Activated CD4-positive, alpha-beta T cell treated with anti-CD3 and anti-CD28 coated beads for 24 hours (primary cell): ENCODE data around the gene RBSN.
A peak's percentile ranks its signal among the peaks of the same experiment; 100 is the strongest.
"Not testable (repeated sequence)": the region's sequence is repeated elsewhere in the genome, so short reads cannot be mapped to it uniquely, and the experiment has no call there.

Source experiments
- DNase-seq, 2 donors: peaks; one replicate each; pipeline ENCODE4 v3.0.0-alpha.2; 2020; ENCODE audit warnings: low read depth in 2 of 2

RBSN gene

DNA sequence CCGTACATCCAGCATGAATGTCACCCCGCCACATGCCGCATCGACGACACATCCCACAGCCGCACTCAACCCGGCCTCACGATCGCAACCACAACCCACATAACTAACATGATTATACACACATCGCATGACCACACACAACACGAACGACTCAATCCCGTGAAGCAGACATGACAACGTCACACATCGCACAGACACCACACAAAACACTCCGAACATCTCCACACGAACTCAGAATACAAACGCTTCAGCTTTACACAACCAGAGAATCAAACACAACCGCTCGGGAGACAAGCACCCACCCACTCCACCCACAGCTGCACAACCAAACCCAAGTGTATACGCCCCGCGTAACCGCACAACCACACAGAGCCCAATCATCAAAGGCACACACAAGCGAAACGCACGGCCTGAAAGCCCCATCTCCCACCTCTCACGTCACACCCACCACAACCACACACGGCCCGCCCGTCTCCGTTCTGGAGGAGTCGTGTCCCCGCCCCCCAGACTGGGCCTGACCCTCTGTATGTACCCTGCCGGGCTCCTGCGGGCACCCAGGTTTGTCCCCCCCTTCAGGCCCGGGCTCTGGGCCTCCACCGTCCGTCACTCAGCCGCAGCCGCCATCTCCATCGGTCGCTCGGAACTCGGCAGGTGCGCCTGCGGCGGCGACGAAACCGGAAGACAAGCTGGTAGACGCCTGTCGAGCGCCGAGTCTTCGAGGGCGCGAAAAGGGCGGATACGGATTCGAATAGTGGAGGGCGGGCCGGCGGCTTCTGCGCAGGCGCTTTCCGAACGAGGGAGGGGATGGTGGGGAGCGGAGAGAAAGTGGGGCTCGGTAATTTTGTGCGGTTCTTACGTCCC is at the start of gene RBSN:
Gene RBSN, minus strand, starts transcription at position 646 of the 861 bp plus-strand sequence. CDS start 3,028 bp downstream, outside the sequence.
- DNase-seq: peak; percentile 90

DNA sequence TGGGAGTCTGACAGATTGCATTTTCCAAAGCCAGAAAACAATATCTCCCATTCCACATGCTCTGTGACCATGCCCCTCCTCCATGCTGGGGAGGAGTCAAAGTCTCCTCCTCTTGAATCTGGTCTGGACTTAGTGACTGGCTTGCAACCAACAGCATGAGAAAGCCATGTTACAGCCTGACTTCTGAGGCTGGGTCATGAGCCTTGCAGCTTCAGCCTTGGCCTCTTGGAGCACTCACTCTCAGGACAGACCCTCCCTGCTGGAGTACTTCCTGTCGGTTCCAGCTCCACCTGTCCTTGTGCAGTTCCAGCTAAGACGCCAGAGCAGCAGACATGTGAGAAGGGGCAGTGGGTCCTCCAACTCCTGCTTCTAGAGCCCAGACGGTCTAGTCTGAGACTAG is 49.7 kb upstream of the RBSN start:
- DNase-seq: no peak

- DNase-seq: not testable (repeated sequence)
Measured at GRCh38 chr3:15136885-15137284, 37.9 kb upstream of the RBSN start.

DNA sequence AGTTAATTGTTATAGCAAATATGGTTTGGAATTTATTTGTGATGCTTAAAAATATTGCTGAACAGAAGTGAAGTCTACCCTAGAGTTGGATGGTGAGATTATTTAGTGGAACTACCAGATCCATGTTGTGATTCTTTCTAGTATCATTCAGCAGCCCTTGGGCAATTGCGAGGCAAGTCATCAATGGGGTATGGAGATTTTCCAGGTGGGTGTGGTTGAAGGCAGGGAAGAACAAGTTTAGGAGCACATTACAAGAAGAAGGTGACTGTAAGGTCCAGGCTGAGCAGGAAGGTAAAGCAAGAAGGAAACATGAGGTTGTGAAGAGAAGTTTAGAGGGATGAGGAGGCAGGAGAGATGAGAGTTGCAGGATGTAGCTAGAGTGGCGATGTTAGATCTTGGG is 36.0 kb upstream of the RBSN start:
- DNase-seq: not testable (repeated sequence)

GRCh38 chr3:15128403-15128802 is 29.5 kb upstream of the RBSN start:
- not testable (repeated sequence) for DNase-seq

DNA sequence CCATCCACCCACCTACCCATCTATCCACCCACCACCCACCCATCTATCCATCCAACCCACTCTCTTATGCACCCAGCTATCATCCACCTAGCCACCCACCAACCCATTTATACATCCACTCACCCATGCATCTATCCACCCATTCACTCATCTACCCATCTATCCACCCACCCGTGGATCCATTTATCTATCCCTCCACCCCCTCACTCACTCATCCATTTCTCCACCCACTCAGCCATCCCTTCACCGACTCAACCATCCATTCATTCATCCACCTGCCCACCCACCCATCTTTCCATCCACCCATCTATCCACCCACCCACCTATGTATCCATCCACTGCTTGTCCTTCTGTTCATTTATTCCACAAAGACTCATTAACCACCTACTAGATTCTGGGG is 28.0 kb upstream of the RBSN start:
- DNase-seq: not testable (repeated sequence)

DNA sequence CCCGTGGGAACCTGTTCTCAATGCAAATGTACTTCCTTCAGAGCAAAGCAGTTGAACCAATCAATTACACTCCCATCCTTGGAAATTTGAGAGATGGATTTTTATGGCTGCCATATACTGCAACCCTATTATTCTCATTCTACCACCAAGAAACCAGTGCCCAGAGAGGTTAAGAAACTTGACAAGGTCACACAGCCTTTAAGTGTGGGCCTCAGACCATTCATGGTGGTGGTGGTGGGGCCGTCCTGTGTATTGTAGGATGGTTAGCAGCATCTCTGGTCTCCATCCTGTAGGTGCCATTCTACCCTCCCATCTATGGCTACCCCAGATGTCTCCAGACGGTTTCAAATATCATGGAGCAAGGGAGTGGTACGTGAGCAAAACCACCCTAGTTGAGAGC is 23.4 kb upstream of the RBSN start:
- no peak for DNase-seq

DNA sequence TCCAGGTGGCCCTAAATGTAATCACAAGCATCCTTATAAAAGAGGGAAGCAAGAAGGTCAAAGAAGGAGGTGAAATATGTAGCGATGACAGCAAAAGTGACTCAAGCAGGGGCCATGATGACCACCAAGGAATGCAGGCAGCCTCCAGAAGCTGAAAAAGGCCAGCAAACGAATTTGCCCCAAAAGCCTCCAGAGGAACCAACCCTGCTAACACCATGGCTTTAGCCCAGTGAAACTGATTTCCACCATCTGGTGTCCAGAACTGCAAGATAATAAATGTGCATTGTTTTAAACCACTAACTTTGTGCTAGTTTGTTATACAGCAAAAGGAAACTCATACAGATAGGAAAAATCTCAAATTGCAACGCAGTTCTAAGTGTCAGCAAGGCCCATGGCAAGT is 23.0 kb upstream of the RBSN start:
- no peak for DNase-seq

GRCh38 chr3:15120986-15121385 is 22.0 kb upstream of the RBSN start:
- DNase-seq: no peak

DNA sequence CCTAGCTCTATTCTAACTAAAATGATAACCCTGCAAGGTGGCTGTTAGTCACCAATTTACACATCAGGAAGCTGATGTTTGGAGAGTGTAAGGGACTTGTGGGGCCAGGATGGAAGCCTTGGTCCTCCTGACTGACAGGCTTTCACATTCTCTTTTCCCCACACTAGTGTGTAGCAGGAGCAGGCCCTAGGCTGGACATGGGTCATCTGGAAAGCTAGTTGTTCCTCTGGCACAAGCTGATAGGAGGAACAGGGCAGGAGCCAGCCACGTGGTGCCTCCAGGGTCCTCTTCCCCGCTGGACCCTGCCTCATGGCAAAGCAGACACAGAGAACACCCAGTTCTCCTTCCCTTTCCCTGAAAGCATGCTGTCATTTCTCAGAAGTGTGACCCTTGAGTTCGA is 18.1 kb upstream of the RBSN start:
- no peak for DNase-seq

DNA sequence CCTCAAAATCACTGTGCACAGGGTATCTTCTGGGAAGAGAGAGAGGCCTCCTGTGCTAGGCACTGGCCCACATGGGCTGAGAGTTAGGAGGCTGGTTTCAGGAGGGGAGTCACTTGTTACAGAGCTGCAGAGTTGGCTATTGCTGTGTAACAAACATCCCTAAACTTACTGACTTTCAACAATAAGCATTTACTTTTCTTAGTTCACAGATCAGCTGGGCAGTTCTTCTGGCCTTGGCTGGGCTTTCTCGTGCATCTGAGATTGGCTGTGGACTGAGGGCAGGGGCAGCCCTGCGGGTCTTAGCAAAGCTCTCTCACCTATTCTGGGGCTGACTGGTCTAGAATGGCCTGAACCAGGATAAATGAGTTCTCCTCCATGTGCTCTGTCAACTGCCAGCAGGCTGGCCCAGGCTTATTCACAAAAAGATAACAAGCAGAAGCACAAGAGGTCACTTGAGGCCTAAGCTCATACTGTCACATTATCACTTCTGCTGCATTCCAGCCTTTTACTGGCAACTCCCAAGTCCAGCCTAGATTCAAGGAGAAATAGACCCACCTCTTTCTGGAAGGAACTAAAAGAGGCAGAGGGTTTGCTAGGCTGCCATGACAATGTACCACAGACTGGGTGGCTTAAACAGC is 17.2 kb upstream of the RBSN start:
- no peak for DNase-seq

DNA sequence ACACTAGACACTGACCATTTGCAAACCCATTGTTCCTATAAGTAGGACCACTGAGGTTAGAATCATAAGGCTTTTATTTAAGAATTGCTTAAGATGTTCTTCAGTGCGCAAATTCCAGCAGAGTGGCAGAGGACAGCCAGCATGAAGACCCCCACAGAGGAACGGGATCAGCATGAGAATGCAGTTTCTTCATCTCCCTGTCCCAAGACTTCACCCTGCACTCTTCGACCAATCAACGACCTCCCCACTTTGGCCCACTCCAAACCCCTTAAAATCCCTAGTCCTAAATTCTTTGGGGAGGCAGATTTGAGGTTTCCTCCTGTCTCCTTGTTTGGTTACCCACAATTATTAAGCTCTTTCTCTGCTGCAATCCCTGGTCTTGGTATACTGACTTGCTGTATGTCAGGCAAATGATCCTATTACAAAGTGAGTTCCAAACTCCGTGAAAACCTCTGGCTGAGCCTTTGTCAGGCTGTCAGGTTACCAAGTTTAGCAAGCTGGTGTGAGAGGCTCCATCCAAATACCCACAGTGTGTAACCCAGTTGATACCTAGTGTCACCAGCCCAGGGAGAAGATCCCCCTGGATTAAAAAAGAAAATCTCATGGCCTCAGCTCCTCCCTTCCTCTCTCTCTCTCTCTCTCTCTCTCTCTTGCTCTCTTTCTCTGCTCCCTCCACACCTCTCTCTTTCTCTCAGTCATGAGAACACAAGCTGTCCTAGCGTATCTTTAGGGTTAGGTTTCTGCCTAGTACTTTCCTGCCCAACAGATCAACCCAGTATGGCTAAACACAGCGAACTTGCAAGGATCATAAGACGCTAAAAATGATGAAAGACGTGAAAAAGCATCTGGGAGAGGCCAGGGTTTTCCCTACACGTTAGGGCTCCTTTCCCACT is 15.8 kb upstream of the RBSN start:
- DNase-seq: no peak

GRCh38 chr3:15113884-15114283 is 14.9 kb upstream of the RBSN start:
- DNase-seq: no peak

GRCh38 chr3:15113471-15113870 is 14.5 kb upstream of the RBSN start:
- no peak for DNase-seq

- no peak for DNase-seq
Measured at GRCh38 chr3:15112011-15112410, 13.1 kb upstream of the RBSN start.

DNA sequence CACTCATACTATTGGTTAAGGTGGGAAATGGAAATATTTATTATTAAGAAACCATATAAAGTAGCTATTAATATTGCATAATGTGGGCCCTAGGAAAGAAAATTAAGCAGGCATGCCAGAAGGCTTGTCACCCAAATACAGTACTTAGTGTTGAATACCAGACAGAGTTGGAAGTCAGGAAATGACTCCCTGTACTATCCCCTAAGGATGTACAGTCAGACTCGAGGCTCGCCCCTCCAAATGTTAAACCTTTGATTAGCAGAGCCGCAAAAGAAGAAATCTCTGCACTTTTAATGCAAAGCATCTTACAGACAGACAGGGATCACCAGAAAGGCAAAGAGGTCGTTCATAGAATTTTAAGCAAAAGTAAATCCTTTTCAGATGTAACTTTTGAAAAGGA is 11.3 kb upstream of the RBSN start:
- no peak for DNase-seq

GRCh38 chr3:15108869-15109268 is 9.9 kb upstream of the RBSN start:
- DNase-seq: no peak

- peak; percentile 67 for DNase-seq
Measured at GRCh38 chr3:15108082-15108545, 9.2 kb upstream of the RBSN start.

GRCh38 chr3:15107075-15107947 is 8.4 kb upstream of the RBSN start:
- no peak for DNase-seq

- no peak for DNase-seq
Measured at GRCh38 chr3:15102836-15103235, 3.9 kb upstream of the RBSN start.

DNA sequence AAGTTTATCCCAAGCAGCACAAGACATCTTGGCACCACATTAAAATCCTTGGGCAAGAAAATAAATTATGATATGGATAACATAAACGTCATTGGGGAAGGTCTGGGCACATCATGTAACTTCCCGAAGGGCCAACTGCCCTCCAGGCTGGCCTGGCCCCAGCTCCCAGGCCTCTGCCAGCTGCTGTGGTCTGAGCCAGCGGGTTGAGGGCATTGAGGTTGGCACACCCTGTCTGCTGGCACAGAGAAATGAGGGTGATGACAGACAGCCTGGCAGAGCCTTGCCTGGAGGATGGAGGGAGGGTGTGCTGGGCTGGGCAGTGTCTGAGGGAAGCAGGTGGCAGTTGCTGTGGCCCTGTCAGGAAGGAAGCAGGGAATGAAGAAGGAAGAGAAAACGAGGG is 3.3 kb upstream of the RBSN start:
- DNase-seq: no peak
